ENCODE measurements around the gene TMEM11.
A peak's percentile ranks its signal among the peaks of the same experiment; 100 is the strongest.

The TMEM11 gene

GRCh38 chr17:21210411-21211076 lies 3.4 kb downstream of the TMEM11 start:
- no peak for DNase-seq

GRCh38 chr17:21209511-21210175 lies 4.3 kb downstream of the TMEM11 start:
- peak in 1 of 2 experiments; percentile 39 for DNase-seq

GRCh38 chr17:21208352-21208751 lies 5.6 kb downstream of the TMEM11 start:
- DNase-seq = no peak

DNA sequence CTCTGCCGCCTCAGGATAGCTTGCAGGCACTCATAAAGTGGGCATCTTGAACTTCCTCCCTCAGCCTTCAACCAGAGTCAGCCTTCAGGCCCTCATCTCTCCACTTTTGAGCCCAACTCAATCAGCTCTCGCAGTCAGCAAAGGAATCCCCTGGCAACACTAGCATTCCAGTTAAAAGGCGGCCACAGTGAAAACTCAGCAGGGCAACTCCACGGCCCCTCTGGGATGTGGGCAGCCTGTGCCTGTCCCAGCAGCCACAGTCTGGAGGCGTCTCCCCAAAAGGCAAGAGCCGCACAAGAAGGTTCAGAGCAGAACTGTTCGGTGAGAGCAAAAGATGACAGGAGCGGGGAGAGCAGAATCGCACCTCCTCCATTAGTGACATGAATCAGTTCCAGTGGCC lies 9.0 kb downstream of the TMEM11 start:
- DNase-seq = no peak

DNA sequence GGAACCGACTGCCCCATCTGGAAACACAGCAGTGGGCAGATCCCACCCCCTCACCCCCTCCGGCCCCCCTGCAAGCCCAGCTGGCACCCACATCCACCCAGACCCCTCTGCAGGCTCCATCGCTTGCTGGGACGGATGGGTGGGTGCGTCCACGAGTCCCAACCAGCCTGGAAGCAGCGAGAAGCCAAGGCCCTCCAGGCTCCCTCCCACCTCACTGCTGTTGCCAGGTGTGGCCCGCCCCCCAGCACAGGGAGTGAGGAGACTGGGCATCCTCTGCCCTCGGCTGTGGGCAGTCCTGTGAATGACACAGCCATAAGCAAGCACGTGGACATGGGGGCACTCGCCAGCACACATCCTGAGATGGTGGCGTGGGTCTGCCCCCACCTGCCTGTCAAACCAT lies 11.4 kb downstream of the TMEM11 start:
- no peak for DNase-seq

DNA sequence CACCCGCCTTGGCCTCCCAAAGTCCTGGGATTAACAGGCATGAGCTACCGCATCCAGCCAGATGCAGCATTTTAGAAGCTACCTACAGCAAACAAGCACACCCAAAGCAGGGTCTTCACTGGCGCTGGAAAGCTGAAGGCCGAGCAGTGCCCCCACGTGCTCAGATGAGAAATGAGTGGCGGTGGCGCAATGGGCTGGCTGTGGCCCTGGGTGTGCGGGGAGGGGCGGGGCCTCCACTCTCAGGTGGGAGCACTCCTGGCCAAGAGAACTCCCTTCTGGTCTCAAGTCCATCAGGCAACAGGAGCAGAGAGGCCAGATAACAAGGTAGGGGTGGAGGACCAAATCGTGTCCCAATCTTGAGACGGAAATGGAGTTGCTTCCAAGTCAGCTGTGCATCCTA lies 12.1 kb downstream of the TMEM11 start:
- DNase-seq = no peak

DNA sequence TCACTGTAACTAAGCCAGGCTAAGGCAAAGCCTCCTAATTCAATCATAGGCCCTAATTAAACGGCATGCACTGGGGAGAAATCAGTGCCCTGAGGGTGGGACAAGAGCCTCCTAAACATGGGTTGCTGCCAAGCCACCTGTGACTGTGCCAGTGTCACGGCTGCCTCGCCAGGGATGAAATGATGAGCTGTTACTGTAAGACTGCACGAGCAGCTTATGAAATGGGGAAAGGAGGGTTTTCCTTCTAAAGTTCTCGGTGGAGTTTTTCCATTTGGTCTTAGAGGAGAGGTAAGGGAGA lies 12.7 kb downstream of the TMEM11 start:
- peak; percentile 44 to 67 for DNase-seq

DNA sequence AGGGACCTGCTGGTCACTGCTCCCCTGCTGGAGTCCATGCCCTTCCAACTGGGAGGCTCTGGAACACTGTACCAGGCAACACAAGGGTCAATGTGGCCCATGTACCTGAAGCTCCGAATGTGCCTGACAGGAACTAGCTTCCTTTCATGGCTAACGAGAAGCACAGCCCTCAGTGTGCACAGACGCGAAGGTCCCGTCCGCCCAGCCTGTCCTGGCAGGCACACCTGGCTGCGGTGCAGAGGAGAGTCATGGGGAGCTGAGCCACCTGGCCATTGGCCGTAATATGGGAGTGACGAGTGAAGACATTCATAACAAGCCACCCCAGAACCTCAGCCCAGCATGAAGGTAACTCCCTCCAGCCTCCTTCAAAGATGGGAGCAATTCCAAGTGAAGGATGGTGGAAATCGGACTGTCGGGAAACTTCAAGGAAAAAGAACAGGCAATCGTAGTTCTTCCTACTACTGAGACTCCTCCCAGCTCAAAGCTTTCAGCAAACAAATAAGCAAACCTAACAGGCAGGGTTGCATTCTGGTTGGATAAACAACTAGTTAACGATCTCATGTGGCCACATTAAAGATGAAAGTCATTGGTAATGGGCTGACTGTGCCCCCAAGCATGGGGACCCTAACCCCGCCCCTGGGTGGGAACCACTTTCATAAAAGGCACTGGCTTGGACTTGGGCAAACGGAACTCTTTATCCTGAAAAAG lies 13.2 kb downstream of the TMEM11 start:
- no peak for DNase-seq

GRCh38 chr17:21199856-21200255 lies 14.1 kb downstream of the TMEM11 start:
- DNase-seq = no peak

DNA sequence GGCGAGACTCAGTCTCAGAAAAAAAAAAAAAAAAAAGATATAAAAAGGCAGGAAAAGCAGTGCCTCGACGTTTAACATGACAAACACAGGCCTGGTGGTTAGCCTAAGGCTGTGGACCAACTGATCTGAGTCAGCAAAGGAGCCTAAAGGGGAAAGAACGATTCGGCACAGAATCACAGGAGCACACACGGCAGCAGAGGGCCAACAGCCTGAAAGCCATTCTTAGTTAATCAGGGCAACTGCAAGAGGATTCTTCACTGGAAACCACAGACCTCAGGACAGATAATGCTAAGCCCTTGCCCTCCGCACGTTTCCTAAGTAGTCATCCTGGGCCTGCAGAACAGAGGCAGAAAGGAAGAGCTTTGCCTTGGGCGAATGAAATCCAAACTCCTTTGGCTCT lies 14.7 kb downstream of the TMEM11 start:
- DNase-seq = no peak

GRCh38 chr17:21198411-21198810 lies 15.6 kb downstream of the TMEM11 start:
- no peak for DNase-seq

- no peak for DNase-seq
Observed at GRCh38 chr17:21196126-21196525, 17.8 kb downstream of the TMEM11 start.

DNA sequence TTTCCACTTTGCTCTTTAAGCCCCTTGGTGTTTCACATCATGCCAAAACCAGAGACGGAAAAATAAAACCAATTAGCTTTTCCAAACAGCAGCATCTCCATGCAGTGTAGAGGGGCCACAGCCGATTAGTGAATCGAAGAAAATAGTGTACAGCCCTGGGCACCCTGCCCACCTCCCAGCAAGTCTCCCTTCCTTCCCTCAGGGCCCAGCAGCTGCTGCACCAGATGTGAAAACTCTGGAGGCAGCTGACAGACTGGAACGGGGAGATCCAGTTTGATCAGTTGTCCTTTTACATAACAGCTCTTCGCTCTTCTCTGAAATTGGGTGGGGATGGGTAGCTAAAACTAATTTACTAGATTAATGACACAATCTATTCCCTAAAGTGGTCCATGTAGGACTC lies 19.3 kb downstream of the TMEM11 start:
- DNase-seq = peak in 1 of 2 experiments; percentile 17

- no peak for DNase-seq
Observed at GRCh38 chr17:21194226-21194625, 19.7 kb downstream of the TMEM11 start.

GRCh38 chr17:21193031-21193430 lies 20.9 kb downstream of the TMEM11 start:
- peak in 1 of 2 experiments; percentile 80 for DNase-seq

DNA sequence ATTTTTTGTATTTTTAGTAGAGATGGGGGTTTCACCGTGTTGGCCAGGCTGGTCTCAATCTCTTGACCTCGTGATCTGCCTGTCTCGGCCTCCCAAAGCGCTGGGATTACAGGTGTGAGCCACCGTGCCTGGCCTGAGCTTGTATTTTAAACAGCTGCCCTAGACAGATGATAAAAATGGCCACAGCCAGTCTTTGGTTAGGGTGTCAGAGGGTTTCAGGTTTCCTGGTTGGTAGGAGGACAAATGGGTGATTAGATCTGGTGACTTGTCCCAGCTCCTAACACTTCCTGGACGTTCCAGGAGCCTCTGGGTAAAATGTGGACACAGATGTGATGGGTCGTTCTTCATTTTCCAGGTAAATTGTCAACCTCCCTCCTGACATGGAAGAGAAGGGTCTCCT lies 21.5 kb downstream of the TMEM11 start:
- peak in 1 of 2 experiments; percentile 58 for DNase-seq

DNA sequence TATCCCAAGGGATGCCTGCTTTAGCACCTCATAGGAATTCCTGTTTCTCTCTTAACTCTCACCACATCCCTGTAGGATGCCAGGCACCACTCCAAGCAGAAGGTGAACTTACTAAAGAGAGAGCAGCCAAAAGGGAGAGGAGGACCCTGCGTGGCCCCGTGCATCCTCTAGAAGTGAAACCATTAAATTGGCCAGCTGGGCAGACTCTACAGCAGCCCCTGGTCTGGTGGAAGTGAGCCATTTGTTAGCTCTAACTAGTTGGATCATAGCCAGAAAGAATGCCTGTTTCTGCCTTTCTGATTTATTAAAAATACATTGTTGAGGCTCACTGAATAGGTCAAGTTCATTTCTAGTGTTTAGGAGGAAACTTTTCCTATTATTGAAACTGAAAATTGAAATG lies 22.3 kb downstream of the TMEM11 start:
- no peak for DNase-seq

DNA sequence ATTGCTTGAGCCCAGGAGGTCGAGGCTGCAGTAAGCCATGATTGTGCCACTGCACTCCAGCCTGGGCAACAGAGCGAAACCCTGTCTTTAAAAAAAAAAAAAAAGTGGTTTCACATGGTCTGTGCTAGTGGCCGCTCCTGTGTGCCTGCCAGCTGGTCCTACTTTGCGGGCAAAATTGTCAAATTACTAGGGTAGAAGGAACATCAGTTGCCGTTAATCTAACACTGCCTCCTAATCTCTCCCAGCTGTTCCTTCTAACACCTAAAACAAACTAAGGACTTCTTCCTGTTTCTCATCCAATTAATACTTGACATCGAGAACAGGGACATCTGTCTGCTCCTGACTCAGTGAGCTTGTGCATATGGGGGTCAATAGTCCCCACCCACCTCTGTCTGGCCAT lies 23.9 kb downstream of the TMEM11 start:
- DNase-seq = no peak

DNA sequence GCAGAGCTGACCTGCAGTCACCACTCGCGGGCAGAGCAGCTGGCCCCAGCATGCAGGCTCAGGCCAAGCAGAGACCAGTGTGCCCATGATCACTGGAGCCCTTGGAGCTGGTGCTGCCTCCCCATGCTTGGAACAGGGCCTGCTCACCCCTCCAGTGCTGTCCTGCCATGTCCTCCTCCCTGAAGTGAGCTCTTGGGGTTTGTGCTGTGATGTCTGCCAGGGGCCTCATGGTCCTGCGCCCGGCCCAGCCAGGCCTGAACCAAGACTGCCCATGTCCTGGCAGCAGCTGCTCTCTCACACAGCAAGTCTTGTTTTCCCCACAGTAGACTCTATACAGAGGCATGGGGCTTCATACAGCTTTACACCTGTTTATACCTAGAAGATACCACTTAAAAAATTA lies 24.6 kb downstream of the TMEM11 start:
- no peak for DNase-seq

DNA sequence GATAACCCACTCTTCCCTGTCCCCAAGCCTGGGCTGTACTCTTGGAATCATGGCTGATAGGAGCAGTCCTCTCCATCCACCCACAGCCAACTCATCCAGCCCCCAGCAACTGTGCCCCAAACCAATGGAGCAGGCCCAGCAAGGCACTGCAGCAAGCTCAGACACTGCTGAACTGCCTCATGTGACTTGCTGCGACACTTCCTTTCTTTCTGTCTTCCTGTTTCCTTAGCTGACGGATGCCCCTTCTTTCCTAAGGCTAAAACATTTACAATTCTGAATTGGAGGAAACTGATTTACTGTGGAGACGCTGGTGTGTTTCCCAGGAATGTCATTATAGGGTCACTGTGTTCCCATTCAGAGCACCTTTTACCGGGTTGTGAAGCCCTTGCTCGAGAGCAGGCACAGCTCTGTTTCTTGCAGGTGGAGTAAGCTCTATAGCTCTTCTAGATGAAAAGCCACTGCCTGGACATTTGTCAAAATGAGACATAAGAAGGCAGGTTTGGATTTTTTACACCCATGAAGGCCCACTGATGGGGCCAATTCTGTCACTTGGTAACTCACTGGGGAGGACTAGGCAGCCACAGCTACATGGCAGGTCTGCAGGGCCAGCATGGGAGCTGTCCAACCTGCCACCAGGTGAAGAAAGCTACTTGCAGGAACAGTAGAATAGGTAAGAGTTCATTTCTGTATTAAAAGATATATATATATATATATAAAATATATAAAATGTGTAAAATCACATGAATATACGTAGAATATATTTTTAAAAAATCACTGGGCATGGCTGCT lies 27.4 kb downstream of the TMEM11 start:
- DNase-seq = no peak

DNA sequence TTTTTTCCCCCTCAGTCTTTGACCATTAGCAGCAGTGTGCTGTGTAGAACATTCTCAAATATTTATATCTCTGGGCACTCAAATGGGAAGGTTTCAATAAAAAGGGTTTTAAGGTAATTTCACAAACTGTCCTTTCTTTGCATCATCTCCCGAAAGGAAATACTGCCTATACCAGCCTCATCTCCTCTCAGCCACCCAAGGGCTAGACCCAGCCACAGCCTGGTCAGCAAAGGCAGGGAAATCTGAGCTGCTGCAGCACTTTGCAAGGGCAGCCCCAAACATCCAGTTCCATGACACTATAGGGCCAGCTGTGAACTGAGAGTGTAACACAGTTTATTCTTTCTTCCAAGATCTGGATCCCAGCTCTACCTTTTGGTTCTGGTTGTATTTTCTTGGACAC lies 28.9 kb downstream of the TMEM11 start:
- no peak for DNase-seq

DNA sequence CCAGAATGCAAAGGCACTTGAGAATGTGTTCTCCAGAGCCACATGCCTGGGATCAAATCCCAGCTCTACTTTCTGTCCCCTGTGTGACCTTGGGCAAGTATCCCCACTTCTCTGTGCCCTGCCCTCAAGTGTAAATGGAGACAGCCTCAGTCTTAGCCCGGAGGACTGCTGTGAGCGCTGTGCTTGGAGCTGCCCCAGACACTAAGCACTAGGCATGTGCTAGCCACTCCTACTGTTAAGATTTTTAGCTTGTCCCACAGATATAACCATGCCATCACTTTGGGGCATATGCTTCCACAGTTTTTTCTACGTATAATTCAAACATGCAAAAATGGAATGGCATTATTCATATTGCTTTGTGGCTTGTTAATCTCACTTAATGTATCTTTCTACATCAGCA lies 29.4 kb downstream of the TMEM11 start:
- no peak for DNase-seq

GRCh38 chr17:21183468-21183867 lies 30.5 kb downstream of the TMEM11 start:
- no peak for DNase-seq

All from NCI-H2081 (cell line).